K562 (cell line): ENCODE results near the gene ZFP36. TPM values are rescaled to one million over a fixed set of nuclear protein-coding genes. Genes with fewer than 3 reads are reported as not detected.

ENCODE experiments used
- ATAC-seq: fragments of 200-7000 bp; cut with Tn5 transposase; 3 replicates; pipeline ENCODE4 v1.9.1; 2020; ENCODE audit warnings: moderate library complexity
- BruUV-seq: library from RNA; stranded (reverse); fragments of 400-500 nt; replicated peaks from 2 replicates; lab custom pipeline; 2021; lab: Mats Ljungman, UMichigan
- CTCF ChIA-PET: fragments of 300-600 bp; formaldehyde crosslinking; extraction: SDS; loops from one replicate; lab custom pipeline; 2021; ENCODE audit warnings: low intra/inter-chr PET ratio; lab: Yijun Ruan, JAX
- POLR2A ChIA-PET: fragments of 300-600, 350-650 bp; sonication (Branson Sonifier 250); formaldehyde crosslinking; extraction: SDS; loops from one replicate; lab custom pipeline; 2021; ENCODE audit warnings: antibody characterized with exemption, inconsistent platforms; lab: Yijun Ruan, JAX
- DNase-seq, 4 experiments: peaks; one replicate each; pipeline versions ENCODE4 v3.0.0 to v3.0.0-alpha.2; 2011 to 2018; ENCODE audit warnings: low spot score in 3 of 4, mixed read lengths in 3 of 4; ENCODE audit errors: extremely low read depth in 1 of 4
- FAIRE-seq: peaks from 2 replicates; lab custom pipeline; 2011; peaks lifted over from hg19 to GRCh38; lab: Jason Lieb, UNC
- H2AFZ ChIP-seq: 2 replicates; pipeline ENCODE4 v1.6.0; 2011; ENCODE audit warnings: low read depth, low read length, control low read depth, inconsistent platforms
- H3K27ac ChIP-seq: fragments of 200-600 bp; 3 replicates; pipeline ENCODE4 v1.8.0; 2011; ENCODE audit warnings: low read depth, mild to moderate bottlenecking, control low read depth, inconsistent platforms, low read length, moderate library complexity, mixed read lengths; ENCODE audit errors: extremely low read depth
- H3K27me3 ChIP-seq, 2 experiments: fragments of 300-600 bp in 1 of 2; 2 replicates in 1 of 2; 3 replicates in 1 of 2; pipeline versions ENCODE4 v1.6.0 to v1.8.0; 2011; ENCODE audit warnings: inconsistent platforms in 2 of 2, low read length in 2 of 2, mild to moderate bottlenecking in 1 of 2, mixed read lengths in 1 of 2, moderate library complexity in 1 of 2; ENCODE audit not compliant: control insufficient read depth in 2 of 2, insufficient read depth in 2 of 2
- H3K36me3 ChIP-seq: fragments of 300-600 bp; 3 replicates; pipeline ENCODE4 v1.8.0; 2011; ENCODE audit warnings: mild to moderate bottlenecking, low read length, inconsistent platforms; ENCODE audit not compliant: control insufficient read depth, insufficient read depth
- H3K4me1 ChIP-seq, 2 experiments: fragments of 200-600 bp in 1 of 2; replicated peaks in 1 of 2; 2 replicates in 1 of 2; 3 replicates in 1 of 2; pipeline versions ENCODE4 v1.5.1 to v1.8.0; 2011; ENCODE audit warnings: inconsistent platforms in 2 of 2, low read length in 2 of 2, mild to moderate bottlenecking in 1 of 2, mixed read lengths in 1 of 2, moderate library complexity in 1 of 2; ENCODE audit not compliant: control insufficient read depth in 2 of 2, insufficient read depth in 2 of 2
- H3K4me2 ChIP-seq: 2 replicates; pipeline ENCODE4 v1.6.1; 2011; ENCODE audit warnings: low read length, control low read depth, inconsistent platforms, mixed read lengths; ENCODE audit not compliant: insufficient read depth
- H3K4me3 ChIP-seq: fragments of 200-600 bp; sonication (generic), shearing (Covaris generic); 2 replicates; pipeline ENCODE4 v1.5.1; 2016; ENCODE audit warnings: control low read depth, inconsistent platforms
- H3K79me2 ChIP-seq: fragments of 200-600 bp; 3 replicates; pipeline ENCODE4 v1.8.0; 2011; ENCODE audit warnings: low read length, inconsistent platforms; ENCODE audit not compliant: control insufficient read depth, insufficient read depth
- H3K9ac ChIP-seq, 2 experiments: 2 replicates each; pipeline versions ENCODE4 v1.6.0 to v1.6.1; 2011; ENCODE audit warnings: low read depth in 2 of 2, low read length in 2 of 2, control low read depth in 1 of 2, inconsistent platforms in 1 of 2, mild to moderate bottlenecking in 1 of 2, mixed read lengths in 1 of 2; ENCODE audit not compliant: insufficient read depth in 1 of 2
- H3K9me1 ChIP-seq: one replicate; pipeline ENCODE4 v1.6.0; 2011; ENCODE audit warnings: inconsistent platforms, mild to moderate bottlenecking, low read length, moderate library complexity; ENCODE audit not compliant: control insufficient read depth, insufficient read depth
- H3K9me3 ChIP-seq: replicated peaks from 2 replicates; pipeline ENCODE4 v1.5.1; 2011; ENCODE audit warnings: low read depth, low read length, inconsistent platforms; ENCODE audit not compliant: control insufficient read depth, insufficient read depth
- H4K20me1 ChIP-seq: replicated peaks from 2 replicates; pipeline ENCODE4 v1.6.1; 2011; ENCODE audit warnings: low read length, inconsistent platforms, mixed read lengths; ENCODE audit not compliant: control insufficient read depth, insufficient read depth
- CHD1 ChIP-seq: fragments of 200-600 bp; sonication (generic); IDR thresholded peaks from one replicate; pipeline ENCODE4 v1.6.1; 2012; ENCODE audit warnings: mild to moderate bottlenecking, moderate library complexity, low read length, inconsistent platforms
- ESRRB ChIP-seq: fragments of 250-450 bp; sonication (Bioruptor Pico); IDR thresholded peaks from 2 replicates; pipeline ENCODE4 v1.5.0; 2020; ENCODE audit warnings: mild to moderate bottlenecking, moderate library complexity, borderline replicate concordance
- FOSL1 ChIP-seq: fragments of 200-800 bp; sonication (Bioruptor generic); conservative IDR thresholded peaks from 2 replicates; pipeline ENCODE4 v1.6.1; 2016; ENCODE audit warnings: missing genetic modification characterization, missing compliant biosample characterization
- KAT7 ChIP-seq: sonication (generic); formaldehyde crosslinking; IDR thresholded peaks from 2 replicates; pipeline ENCODE4 v1.8.0; 2022; ENCODE audit warnings: missing genetic modification reagents, mild to moderate bottlenecking, borderline replicate concordance
- LCOR ChIP-seq: sonication (generic); formaldehyde crosslinking; IDR thresholded peaks from 2 replicates; pipeline ENCODE4 v1.8.0; 2022; ENCODE audit warnings: mild to moderate bottlenecking, missing genetic modification reagents
- MEIS2 ChIP-seq: fragments of 450-650 bp; IDR thresholded peaks from 2 replicates; pipeline ENCODE4 v1.6.1; 2014; ENCODE audit warnings: mild to moderate bottlenecking; ENCODE audit not compliant: partially characterized antibody
- SMARCA4 ChIP-seq: fragments of 450-650 bp; IDR thresholded peaks from 2 replicates; pipeline ENCODE4 v1.6.1; 2016
- XRCC5 ChIP-seq: fragments of 200-400 bp; formaldehyde crosslinking; IDR thresholded peaks from 2 replicates; pipeline ENCODE4 v1.6.1; 2017; ENCODE audit warnings: low read depth, mild to moderate bottlenecking, low read length
- ZNF165 ChIP-seq: fragments of 250-450 bp; sonication (Bioruptor Pico); IDR thresholded peaks from 2 replicates; pipeline ENCODE4 v1.4.0; 2020; ENCODE audit warnings: borderline replicate concordance
- ZNF77 ChIP-seq: fragments of 250-450 bp; sonication (Bioruptor Pico); IDR thresholded peaks from 2 replicates; pipeline ENCODE4 v1.5.0; 2020
- WGBS: fragments of 100-300 bp; shearing (Covaris generic); methylation state at CpG from one replicate; pipeline ENCODE4 v1.1.6; 2016; ENCODE audit warnings: low coverage, mixed read lengths; ENCODE audit not compliant: insufficient coverage; ENCODE audit errors: missing lambda C conversion rate; 5-methylcytosine and 5-hydroxymethylcytosine counted together
- in situ Hi-C: fragments of 300-500 bp; cut with MboI; formaldehyde crosslinking; loops from 4 replicates; pipeline ENCODE4 v1.15.0; 2018; ENCODE audit warnings: inconsistent platforms, mixed read lengths
- intact Hi-C: fragments of 100-400 bp; cut with micrococcal nuclease; formaldehyde crosslinking; loops from 2 replicates; pipeline ENCODE4 v1.14.2; 2022
- polyA plus RNA-seq, 8 experiments: library from polyadenylated mRNA; depleted of rRNA in 4 of 8; stranded (reverse) in 5 of 8; unstranded in 3 of 8; fragments of >200 nt; fragmentation: Nextera tagmentation in 2 of 8; fragmentation: Illumina TruSeq in 1 of 8; extraction: Ambion mirVana in 2 of 8; extraction: Trizol in 1 of 8; gene quantifications; 2 replicates each; pipeline versions ENCODE4 v1.2.1 to v1.2.3, GENCODE V29; 2011 to 2014; ENCODE audit warnings: inconsistent platforms in 1 of 8, missing spikeins in 1 of 8
- total RNA-seq, 7 experiments: library from RNA; depleted of rRNA in 6 of 7; stranded (reverse); fragments of >200 nt in 6 of 7; fragmentation: Illumina TruSeq in 2 of 7; extraction: Trizol in 2 of 7; gene quantifications; 2 replicates each; pipeline versions ENCODE4 v1.2.1 to v1.2.3, GENCODE V29; 2011 to 2021; ENCODE audit warnings: low replicate concordance in 1 of 7
- TF ChIP-seq, protein P1 (sequence below): fragments of 450-650 bp; formaldehyde crosslinking; IDR thresholded peaks from 2 replicates; pipeline ENCODE4 v1.4.0; 2020; ENCODE audit warnings: mild to moderate bottlenecking, moderate library complexity
- TF ChIP-seq, protein P2 (sequence below), 2 experiments: IDR thresholded peaks in 1 of 2; conservative IDR thresholded peaks in 1 of 2; 2 replicates each; pipeline ENCODE4 v1.6.1; 2016; ENCODE audit warnings: low read depth in 2 of 2, mild to moderate bottlenecking in 1 of 2, missing compliant biosample characterization in 1 of 2, missing genetic modification characterization in 1 of 2, moderate library complexity in 1 of 2
- TF ChIP-seq, protein P3 (sequence below): fragments of 450-650 bp; IDR thresholded peaks from 2 replicates; pipeline ENCODE4 v1.6.1; 2016

The ZFP36 gene
- total and polyA plus RNA-seq, 9 of the 15 experiments (the other 6 are each of a cell fraction or from before 2014, with no cell fraction given) = 1.0 to 20.1 (median 3.5) TPM

DNA sequence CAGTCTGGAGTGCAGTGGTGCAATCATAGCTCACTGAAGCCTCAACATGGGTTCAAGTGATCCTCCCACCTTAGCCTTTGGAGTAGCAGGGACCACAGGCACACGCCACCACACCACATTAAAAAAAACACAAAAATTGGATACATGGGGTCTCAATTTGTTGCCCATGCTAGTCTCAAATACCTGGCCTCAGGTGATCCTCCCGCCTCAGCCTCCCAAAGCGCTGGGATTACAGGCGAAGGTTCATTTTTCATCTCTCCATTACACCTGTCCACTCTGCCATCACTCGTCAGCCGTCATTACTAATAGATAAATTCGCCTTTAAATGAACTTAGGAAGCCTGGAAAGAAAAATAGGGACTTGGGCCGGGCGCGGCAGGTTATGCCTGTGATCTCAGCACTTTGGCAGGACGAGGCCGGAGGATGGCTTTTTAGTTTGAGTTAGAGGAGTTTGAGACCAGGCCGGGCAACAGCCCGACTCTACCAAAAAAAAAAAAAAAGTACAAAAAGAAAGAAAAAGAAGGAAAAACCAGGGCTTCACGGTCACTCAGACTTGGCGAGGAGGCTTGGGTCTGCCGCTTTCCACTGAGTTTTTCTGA lies 38.0 kb downstream of the ZFP36 start:
- Histone ChIP-seq H3K9ac (peak overlapping the region; percentile 89 to 99), H2AFZ (peak overlapping the region; percentile 81), H3K27ac (peak overlapping the region; percentile 72), H3K27me3 (no peaks in the 10 kb centered on the region), H3K4me2 (peak overlapping the region; percentile 90), H3K36me3 (peaks cover 25% of the 10 kb centered on the region; the same call in 2 of the 3 replicates), H4K20me1 (peaks cover 4% of the 10 kb centered on the region; the same call in 1 of the 2 replicates), H3K9me1 (no peaks in the 10 kb centered on the region), H3K9me3 (no peaks in the 10 kb centered on the region), H3K4me3 (peak overlapping the region; percentile 71), H3K79me2 (peaks cover 53% of the 10 kb centered on the region), H3K4me1 (peaks cover 2 to 22% of the 10 kb centered on the region in 2 experiments; a peak in 3 of 5 replicates)
- CTCF ChIA-PET = interaction anchor here (0.7 kb wide), 1 partner anchor 74 kb away, joined by 3 read pairs; no protein-coding TSS in a partner anchor
- whole genome bisulfite sequencing = 1% methylated on average over 14 of the region's 17 CpGs
- TSS peak; percentile 96 for BruUV-seq
- intact Hi-C loops (loop anchor here (2.0 to 5.0 kb wide), 2 partner anchors 38 to 54 kb away; partner anchors contain the start of genes MED29, PAF1 and TIMM50), in situ Hi-C loops (loop anchor here (5.0 kb wide), 1 partner anchor 93 kb away; no protein-coding TSS in a partner anchor)
- DNase-seq (peak in 1 of 4 experiments; percentile 38), FAIRE-seq (no peak), ATAC-seq (peak; percentile 8)
- POLR2A ChIA-PET = interaction anchor here (0.7 to 2.3 kb wide), 7 partner anchors 9 to 89 kb away, joined by 3 to 38 read pairs (median 4); partner anchors contain the start of genes RPS16 and TIMM50
- TF ChIP-seq XRCC5 (no peak), LCOR (CRISPR knock-in tag) (0 out of 2 replicates have a peak, but pooled peaks have one; percentile 24), MEIS2 (peak; percentile 61), FOSL1 (0 out of 2 replicates have a peak, but pooled peaks have one; percentile 9), KAT7 (CRISPR knock-in tag) (0 out of 2 replicates have a peak, but pooled peaks have one; percentile 64), CHD1 (peak; percentile 63), ZNF165 (CRISPR knock-in tag) (no peak), SMARCA4 (0 out of 2 replicates have a peak, but pooled peaks have one; percentile 32), ESRRB (no peak), ZNF77 (CRISPR knock-in tag) (no peak)
- TF ChIP-seq, protein P1, sequence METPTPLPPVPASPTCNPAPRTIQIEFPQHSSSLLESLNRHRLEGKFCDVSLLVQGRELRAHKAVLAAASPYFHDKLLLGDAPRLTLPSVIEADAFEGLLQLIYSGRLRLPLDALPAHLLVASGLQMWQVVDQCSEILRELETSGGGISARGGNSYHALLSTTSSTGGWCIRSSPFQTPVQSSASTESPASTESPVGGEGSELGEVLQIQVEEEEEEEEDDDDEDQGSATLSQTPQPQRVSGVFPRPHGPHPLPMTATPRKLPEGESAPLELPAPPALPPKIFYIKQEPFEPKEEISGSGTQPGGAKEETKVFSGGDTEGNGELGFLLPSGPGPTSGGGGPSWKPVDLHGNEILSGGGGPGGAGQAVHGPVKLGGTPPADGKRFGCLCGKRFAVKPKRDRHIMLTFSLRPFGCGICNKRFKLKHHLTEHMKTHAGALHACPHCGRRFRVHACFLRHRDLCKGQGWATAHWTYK (CRISPR knock-in tag) = no peak
- TF ChIP-seq, protein P2, sequence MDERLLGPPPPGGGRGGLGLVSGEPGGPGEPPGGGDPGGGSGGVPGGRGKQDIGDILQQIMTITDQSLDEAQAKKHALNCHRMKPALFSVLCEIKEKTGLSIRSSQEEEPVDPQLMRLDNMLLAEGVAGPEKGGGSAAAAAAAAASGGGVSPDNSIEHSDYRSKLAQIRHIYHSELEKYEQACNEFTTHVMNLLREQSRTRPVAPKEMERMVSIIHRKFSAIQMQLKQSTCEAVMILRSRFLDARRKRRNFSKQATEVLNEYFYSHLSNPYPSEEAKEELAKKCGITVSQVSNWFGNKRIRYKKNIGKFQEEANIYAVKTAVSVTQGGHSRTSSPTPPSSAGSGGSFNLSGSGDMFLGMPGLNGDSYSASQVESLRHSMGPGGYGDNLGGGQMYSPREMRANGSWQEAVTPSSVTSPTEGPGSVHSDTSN (CRISPR knock-in tag; IDR thresholded peaks at IDR 0.05; ENCODE audit: low read depth) = no peak
- TF ChIP-seq, protein P2 (tag; conservative IDR thresholded peaks at IDR 0.05; ENCODE audit: low read depth) = peak; percentile 50
- TF ChIP-seq, protein P3, sequence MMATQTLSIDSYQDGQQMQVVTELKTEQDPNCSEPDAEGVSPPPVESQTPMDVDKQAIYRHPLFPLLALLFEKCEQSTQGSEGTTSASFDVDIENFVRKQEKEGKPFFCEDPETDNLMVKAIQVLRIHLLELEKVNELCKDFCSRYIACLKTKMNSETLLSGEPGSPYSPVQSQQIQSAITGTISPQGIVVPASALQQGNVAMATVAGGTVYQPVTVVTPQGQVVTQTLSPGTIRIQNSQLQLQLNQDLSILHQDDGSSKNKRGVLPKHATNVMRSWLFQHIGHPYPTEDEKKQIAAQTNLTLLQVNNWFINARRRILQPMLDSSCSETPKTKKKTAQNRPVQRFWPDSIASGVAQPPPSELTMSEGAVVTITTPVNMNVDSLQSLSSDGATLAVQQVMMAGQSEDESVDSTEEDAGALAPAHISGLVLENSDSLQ = 0 out of 2 replicates have a peak, but pooled peaks have one; percentile 35
